ENCODE results near the gene TMEM134. TPM values are rescaled to one million over a fixed set of nuclear protein-coding genes. Genes with fewer than 3 reads are reported as not detected.
A peak's percentile ranks its signal among the peaks of the same experiment; 100 is the strongest.

The TMEM134 gene
- total and polyA plus RNA-seq, 2 experiments from 2014 or later: 13.4 to 103 TPM

GRCh38 chr11:67500831-67501715 is 32.0 kb upstream of the TMEM134 start:
- Histone ChIP-seq H2AFZ (no peak overlapping the region), H3K27me3 (replicated peaks; ENCODE audit: insufficient read depth) (no peaks in the 10 kb centered on the region), H3K9me3 (ENCODE audit: low read depth) (no peaks in the 10 kb centered on the region), H3K4me1 (ENCODE audit: insufficient read depth) (peaks cover 7% of the 10 kb centered on the region; the same call in 1 of the 2 replicates), H3K79me2 (ENCODE audit: insufficient read depth) (no peaks in the 10 kb centered on the region), H3K27ac (no peak overlapping the region), H3K9me2 (ENCODE audit: insufficient read depth) (no peaks in the 10 kb centered on the region), H3K4me2 (ENCODE audit: unreplicated experiment) (no peak overlapping the region), H3K9ac (no peak overlapping the region), H3K36me3 (ENCODE audit: low read depth) (no peaks in the 10 kb centered on the region), H3K4me3 (no peak overlapping the region), H3F3A (ENCODE audit: insufficient read depth) (no peaks in the 10 kb centered on the region), H4K20me1 (ENCODE audit: insufficient read depth) (no peaks in the 10 kb centered on the region)
- DNase-seq: peak; percentile 38
- TF ChIP-seq EZH2phosphoT487 (IDR thresholded peaks at IDR 0.05; ENCODE audit: insufficient read depth, low read depth) (no peak), EZH2 (IDR thresholded peaks at IDR 0.05; ENCODE audit: insufficient read depth, poor library complexity, severe bottlenecking) (no peak)
- 94 to 99% methylated on average over 9 of the region's 9 CpGs for WGBS, 2 experiments (ENCODE audit: low coverage in 1 of 2, low lambda C conversion rate in 2 of 2, missing lambda C conversion rate in 2 of 2)
- in situ Hi-C loops (cut with MboI): no loop called here

DNA sequence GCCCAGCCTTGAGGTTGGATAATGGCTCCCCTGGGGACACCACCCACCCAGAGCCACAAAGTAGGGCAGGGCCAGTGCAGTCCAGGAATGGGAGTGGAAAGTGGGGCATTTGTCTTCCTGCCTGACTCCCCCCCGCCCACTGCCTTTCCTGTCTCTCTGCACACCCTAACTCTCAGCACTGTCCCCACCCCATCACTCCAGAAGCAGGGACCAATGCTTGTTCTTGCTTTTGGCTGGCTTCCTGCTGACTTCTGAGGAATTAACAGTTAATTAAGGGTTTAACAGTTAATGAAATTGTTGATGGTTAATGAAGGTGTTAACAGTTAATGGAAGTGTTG is 31.4 kb upstream of the TMEM134 start:
- Histone ChIP-seq H3K9me3 (ENCODE audit: low read depth) (no peaks in the 10 kb centered on the region), H3K4me1 (ENCODE audit: insufficient read depth) (peaks cover 2% of the 10 kb centered on the region; the same call in 1 of the 2 replicates), H3K9me2 (ENCODE audit: insufficient read depth) (no peaks in the 10 kb centered on the region), H3K9ac (no peak overlapping the region), H2AFZ (no peak overlapping the region), H4K20me1 (ENCODE audit: insufficient read depth) (no peaks in the 10 kb centered on the region), H3K79me2 (ENCODE audit: insufficient read depth) (no peaks in the 10 kb centered on the region), H3K27ac (no peak overlapping the region), H3K36me3 (ENCODE audit: low read depth) (no peaks in the 10 kb centered on the region), H3F3A (ENCODE audit: insufficient read depth) (no peaks in the 10 kb centered on the region), H3K4me3 (no peak overlapping the region), H3K4me2 (ENCODE audit: unreplicated experiment) (no peak overlapping the region), H3K27me3 (replicated peaks; ENCODE audit: insufficient read depth) (no peaks in the 10 kb centered on the region)
- in situ Hi-C loops (cut with MboI): no loop called here
- no peak for DNase-seq
- 95% methylated on average over 1 of the region's 1 CpG; no CpG with 5 or more reads in 1 of the 2 experiments for WGBS, 2 experiments (ENCODE audit: low coverage in 1 of 2, low lambda C conversion rate in 2 of 2, missing lambda C conversion rate in 2 of 2)
- TF ChIP-seq EZH2phosphoT487 (IDR thresholded peaks at IDR 0.05; ENCODE audit: insufficient read depth, low read depth) (no peak), EZH2 (IDR thresholded peaks at IDR 0.05; ENCODE audit: insufficient read depth, poor library complexity, severe bottlenecking) (no peak)

GRCh38 chr11:67499808-67500483 is 30.9 kb upstream of the TMEM134 start:
- Histone ChIP-seq H3K27ac (no peak overlapping the region), H4K20me1 (ENCODE audit: insufficient read depth) (no peaks in the 10 kb centered on the region), H3K79me2 (ENCODE audit: insufficient read depth) (no peaks in the 10 kb centered on the region), H3K4me1 (ENCODE audit: insufficient read depth) (no peaks in the 10 kb centered on the region), H3K27me3 (replicated peaks; ENCODE audit: insufficient read depth) (no peaks in the 10 kb centered on the region), H3F3A (ENCODE audit: insufficient read depth) (no peaks in the 10 kb centered on the region), H3K9me2 (ENCODE audit: insufficient read depth) (no peaks in the 10 kb centered on the region), H2AFZ (no peak overlapping the region), H3K36me3 (ENCODE audit: low read depth) (no peaks in the 10 kb centered on the region), H3K4me3 (no peak overlapping the region), H3K9ac (no peak overlapping the region), H3K9me3 (ENCODE audit: low read depth) (no peaks in the 10 kb centered on the region), H3K4me2 (ENCODE audit: unreplicated experiment) (no peak overlapping the region)
- TF ChIP-seq EZH2phosphoT487 (IDR thresholded peaks at IDR 0.05; ENCODE audit: insufficient read depth, low read depth) (no peak), EZH2 (IDR thresholded peaks at IDR 0.05; ENCODE audit: insufficient read depth, poor library complexity, severe bottlenecking) (no peak)
- WGBS, 2 experiments (ENCODE audit: low coverage in 1 of 2, low lambda C conversion rate in 2 of 2, missing lambda C conversion rate in 2 of 2): 96 to 97% methylated on average over 23 to 26 of the region's 26 CpGs
- DNase-seq: no peak
- in situ Hi-C loops (cut with MboI): no loop called here

GRCh38 chr11:67498544-67498972 is 29.5 kb upstream of the TMEM134 start:
- no peaks in the 10 kb centered on the region for H3K9me3 ChIP-seq (ENCODE audit: low read depth)
- DNase-seq: no peak
- in situ Hi-C loops (cut with MboI): no loop called here

More at GRCh38 chr11:67498544-67498972, 29.5 kb upstream of the TMEM134 start:
- H3K9me2 ChIP-seq (ENCODE audit: insufficient read depth): no peaks in the 10 kb centered on the region
- no peak overlapping the region for H3K27ac ChIP-seq
- H3K4me3 ChIP-seq: no peak overlapping the region
- no peak overlapping the region for H3K4me2 ChIP-seq (ENCODE audit: unreplicated experiment)
- no peaks in the 10 kb centered on the region for H3K79me2 ChIP-seq (ENCODE audit: insufficient read depth)
- H3K27me3 ChIP-seq (replicated peaks; ENCODE audit: insufficient read depth): no peaks in the 10 kb centered on the region
- H4K20me1 ChIP-seq (ENCODE audit: insufficient read depth): no peaks in the 10 kb centered on the region
- no peaks in the 10 kb centered on the region for H3F3A ChIP-seq (ENCODE audit: insufficient read depth)
- no peaks in the 10 kb centered on the region for H3K36me3 ChIP-seq (ENCODE audit: low read depth)
- H3K4me1 ChIP-seq (ENCODE audit: insufficient read depth): no peaks in the 10 kb centered on the region
- H2AFZ ChIP-seq: no peak overlapping the region
- 93 to 95% methylated on average over 18 to 21 of the region's 21 CpGs for WGBS, 2 experiments (ENCODE audit: low coverage in 1 of 2, low lambda C conversion rate in 2 of 2, missing lambda C conversion rate in 2 of 2)
- no peak overlapping the region for H3K9ac ChIP-seq
- TF ChIP-seq EZH2phosphoT487 (IDR thresholded peaks at IDR 0.05; ENCODE audit: insufficient read depth, low read depth): no peak
- TF ChIP-seq EZH2 (IDR thresholded peaks at IDR 0.05; ENCODE audit: insufficient read depth, poor library complexity, severe bottlenecking): no peak

Measured in GM23248 (cell line).